Spleen (tissue), 7 donors: ENCODE measurements around the gene FAM234A.

ENCODE experiments used
- POLR2AphosphoS5 ChIP-seq, 3 donors: sonication (generic); formaldehyde crosslinking; IDR thresholded peaks; one replicate each; pipeline ENCODE4 v1.5.1; 2017; ENCODE audit warnings: antibody characterized with exemption in 3 of 3
- TF ChIP-seq, protein P1 (sequence below), 11 experiments: fragments of 200-600 bp in 7 of 11; fragments of 450-650 bp in 4 of 11; sonication (generic) in 4 of 11; IDR thresholded peaks in 8 of 11; conservative IDR thresholded peaks in 3 of 11; 1 replicate in 7 of 11; 2 replicates in 4 of 11; pipeline versions ENCODE4 v1.4.0 to v1.8.0; 2016 to 2021; ENCODE audit warnings: antibody characterized with exemption in 11 of 11, inconsistent platforms in 4 of 11, mild to moderate bottlenecking in 1 of 11
- donor health status: DM: no; HTN: no; CAD: no; lungs with moderate emphysema.
- donor health status: DM: no; HTN: no; CAD: no.
- donor health status: DM: no; HTN: no; CAD: no.

DNA sequence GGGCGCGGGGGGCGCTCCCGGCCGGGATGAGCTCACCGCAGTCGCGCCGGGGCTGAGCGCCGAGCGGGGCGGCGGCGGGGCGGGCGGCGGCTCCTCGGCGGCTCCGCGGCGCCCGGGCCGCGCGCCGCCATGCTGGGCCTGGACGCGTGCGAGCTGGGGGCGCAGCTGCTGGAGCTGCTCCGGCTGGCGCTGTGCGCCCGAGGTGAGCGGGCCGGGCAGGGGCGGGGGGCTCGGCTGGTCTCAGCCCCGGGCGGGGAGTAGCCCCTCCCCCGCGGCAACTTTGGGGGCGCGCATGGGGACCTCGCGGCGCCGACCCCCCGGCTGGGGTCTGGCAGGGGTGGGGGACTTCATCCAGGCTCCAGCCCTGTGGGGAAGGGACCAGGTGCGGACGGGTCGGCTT, 45.9 kb downstream of the FAM234A start, which contains the start of gene ARHGDIG:
- no peak for TF ChIP-seq POLR2AphosphoS5 (IDR thresholded peaks at IDR 0.05)
- TF ChIP-seq, protein P1, sequence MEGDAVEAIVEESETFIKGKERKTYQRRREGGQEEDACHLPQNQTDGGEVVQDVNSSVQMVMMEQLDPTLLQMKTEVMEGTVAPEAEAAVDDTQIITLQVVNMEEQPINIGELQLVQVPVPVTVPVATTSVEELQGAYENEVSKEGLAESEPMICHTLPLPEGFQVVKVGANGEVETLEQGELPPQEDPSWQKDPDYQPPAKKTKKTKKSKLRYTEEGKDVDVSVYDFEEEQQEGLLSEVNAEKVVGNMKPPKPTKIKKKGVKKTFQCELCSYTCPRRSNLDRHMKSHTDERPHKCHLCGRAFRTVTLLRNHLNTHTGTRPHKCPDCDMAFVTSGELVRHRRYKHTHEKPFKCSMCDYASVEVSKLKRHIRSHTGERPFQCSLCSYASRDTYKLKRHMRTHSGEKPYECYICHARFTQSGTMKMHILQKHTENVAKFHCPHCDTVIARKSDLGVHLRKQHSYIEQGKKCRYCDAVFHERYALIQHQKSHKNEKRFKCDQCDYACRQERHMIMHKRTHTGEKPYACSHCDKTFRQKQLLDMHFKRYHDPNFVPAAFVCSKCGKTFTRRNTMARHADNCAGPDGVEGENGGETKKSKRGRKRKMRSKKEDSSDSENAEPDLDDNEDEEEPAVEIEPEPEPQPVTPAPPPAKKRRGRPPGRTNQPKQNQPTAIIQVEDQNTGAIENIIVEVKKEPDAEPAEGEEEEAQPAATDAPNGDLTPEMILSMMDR (IDR thresholded peaks at IDR 0.05 in 8 of 11, conservative IDR thresholded peaks at IDR 0.05 in 3 of 11) = no peak
